HG03442 (cell line): ENCODE results near the gene ITPKB.
A peak's percentile ranks its signal among the peaks of the same experiment; 100 is the strongest.
"Not testable (repeated sequence)": the region's sequence is repeated elsewhere in the genome, so short reads cannot be mapped to it uniquely, and the experiment has no call there.

Experiments used
- ATAC-seq: cut with Tn5 transposase; IDR thresholded peaks from one replicate; pipeline ENCODE4 v1.9.1; 2021; ENCODE audit warnings: mild to moderate bottlenecking, moderate library complexity; ENCODE audit not compliant: unreplicated experiment

The ITPKB gene

DNA sequence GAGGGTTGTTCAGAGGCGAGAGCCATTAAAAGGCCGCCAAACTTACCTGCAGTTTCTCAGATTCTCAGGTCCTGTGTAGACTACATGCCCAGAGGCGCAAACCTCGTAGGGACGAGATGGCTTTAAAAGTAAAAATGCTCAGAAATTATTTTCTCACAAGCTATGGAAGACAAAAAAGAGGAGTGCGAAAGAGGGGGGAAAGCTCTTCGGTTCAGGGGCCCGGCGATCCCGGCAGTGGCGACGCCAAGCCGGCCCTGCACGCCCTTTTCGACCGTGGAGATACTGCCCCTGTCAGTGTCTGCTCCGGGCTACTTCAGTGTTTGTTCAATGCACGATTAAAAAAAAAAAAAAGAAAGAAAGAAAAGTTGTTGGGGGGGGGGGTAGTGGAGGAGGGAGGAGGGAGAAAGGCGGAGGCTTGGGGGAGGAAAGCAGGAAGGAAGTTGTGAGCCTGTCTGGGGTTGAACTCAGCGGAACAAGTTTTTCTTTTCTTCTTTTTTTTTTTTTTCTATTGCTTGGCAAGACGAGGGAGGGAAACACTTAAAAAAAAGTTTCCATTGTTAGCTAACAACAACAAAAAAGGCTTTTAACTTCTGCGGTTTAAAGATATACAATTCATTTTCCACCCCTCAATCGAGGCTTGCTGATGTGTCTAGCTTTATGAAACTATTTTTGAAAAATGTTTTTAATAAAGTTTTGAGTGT is at the start of gene ITPKB:
Gene ITPKB, minus strand, starts transcription at position 288 of the 701 bp plus-strand sequence. CDS start 1,824 bp downstream, outside the sequence.
- no peak for ATAC-seq

DNA sequence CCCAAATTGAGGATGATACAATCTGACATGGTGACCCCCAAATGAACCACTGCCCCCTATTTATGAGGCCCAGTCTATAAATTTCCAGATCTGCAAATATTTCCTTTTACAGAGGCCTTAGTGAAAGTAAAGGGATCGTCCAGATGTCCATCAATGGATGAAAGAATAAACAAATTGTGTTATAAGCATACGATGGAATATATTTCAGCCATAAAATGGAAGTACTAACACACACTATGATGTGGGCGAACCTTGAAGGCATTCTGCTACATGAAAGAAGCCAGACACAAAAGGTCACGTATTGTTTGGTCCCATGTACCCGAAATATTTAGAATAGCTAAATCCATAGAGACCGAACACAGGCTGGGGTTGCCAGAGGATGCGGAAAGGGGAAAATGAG is 48.6 kb upstream of the ITPKB start:
- ATAC-seq = no peak

GRCh38 chr1:226787071-226787470 is 48.0 kb upstream of the ITPKB start:
- no peak for ATAC-seq

GRCh38 chr1:226786550-226786949 is 47.5 kb upstream of the ITPKB start:
- ATAC-seq = peak; percentile 85

GRCh38 chr1:226785805-226786204 is 46.7 kb upstream of the ITPKB start:
- no peak for ATAC-seq

DNA sequence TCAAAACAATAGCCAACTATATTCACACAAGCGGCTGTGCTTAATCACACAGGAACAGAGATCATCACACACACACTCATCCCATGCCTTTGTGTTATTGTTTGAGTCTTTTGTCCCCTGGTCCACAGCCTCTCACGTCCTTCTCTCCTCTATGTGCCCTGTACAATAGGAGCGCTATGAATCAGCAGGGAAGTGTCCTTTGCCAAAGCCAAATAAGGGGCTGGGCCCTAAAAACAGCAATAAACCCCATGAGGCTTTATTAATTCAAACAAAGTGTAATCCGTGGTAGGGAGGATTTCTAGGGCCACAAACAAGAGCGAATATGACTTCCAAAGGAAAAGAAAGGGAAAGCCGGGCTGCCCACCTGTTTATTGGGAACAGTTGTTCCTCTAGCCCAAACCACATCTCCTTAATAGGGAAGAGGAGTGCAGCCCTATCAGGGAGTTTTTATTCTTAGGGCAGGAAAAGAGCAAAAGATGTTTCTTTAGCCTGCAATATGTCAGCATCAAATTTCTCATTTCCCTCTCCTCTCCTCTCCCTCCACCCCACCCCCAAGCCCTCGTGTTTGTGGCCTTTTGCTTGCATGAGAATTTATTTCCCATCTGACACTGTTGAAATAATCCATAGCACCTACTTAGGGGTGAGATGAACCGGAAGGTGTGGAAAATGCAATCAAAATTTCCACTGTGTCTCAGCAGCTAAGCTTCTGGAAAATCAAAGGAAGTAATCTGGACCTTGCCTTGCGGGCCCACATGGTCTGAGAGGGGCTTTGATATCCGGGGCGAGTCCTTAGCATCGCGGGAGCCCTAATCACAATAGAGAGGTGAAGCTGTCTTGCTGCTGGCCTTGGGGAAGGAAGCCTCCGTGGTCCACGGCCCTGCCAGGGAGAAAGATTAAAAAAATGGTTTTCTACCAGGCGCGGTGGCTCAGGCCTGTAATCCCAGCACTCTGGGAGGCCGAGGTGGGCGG is 45.3 kb upstream of the ITPKB start:
- no peak for ATAC-seq

DNA sequence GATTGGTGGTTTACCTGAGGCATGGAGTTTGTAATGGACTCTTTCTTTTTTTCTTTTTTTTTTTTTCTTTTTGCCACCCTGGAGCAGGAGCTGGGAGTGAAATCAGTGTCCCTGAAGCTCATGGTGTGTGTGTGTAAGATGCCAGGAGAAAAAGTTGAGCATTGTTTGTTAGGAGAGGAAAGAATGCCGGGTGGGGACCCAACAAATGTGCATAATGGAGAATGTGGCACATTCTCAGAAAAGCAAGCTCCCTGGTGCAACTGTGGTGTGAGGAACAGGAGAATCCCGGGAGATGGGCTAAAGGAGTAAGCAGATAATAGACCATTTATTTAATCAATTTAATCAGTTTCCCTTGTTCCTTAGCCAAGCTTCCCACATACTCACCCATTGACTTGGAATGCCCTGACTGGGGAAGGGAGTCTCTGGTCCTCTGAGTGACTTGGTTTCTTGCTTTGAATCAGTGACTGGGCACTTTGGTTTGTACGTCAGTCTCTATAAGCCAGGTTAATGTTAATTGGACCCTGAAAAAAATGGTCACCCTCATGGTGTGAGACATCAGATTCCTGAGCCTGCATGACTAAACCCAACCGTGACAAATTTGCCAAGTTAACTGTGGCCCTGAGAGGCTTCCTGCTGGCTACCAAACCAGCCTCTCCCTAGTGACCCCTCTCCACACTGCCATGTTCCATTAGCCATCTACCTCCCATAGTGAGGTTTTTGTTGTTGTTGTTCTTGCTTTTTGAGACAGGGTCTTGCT is 43.9 kb upstream of the ITPKB start:
- ATAC-seq = no peak

GRCh38 chr1:226781937-226782609 is 43.0 kb upstream of the ITPKB start:
- ATAC-seq = no peak

DNA sequence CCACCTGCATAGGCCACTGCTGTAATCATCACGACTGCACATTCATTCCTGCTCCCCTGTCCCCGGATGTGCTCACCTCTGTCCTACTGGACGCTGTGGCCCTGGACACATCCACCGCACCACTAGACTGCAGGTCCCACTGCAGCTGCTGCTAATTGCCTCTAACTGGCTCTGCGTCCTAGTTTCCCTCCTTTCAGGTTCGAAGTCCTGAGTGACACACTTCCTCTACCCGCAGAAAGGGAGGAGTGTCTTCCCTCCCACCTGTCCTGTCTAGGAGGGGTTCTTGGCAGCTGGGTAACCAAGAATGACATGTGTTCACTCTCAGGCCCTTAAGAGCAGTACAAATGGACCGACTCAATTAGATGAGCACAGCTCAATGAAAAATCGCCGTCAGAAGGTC is 40.5 kb upstream of the ITPKB start:
- ATAC-seq = no peak

GRCh38 chr1:226778657-226779058 is 39.6 kb upstream of the ITPKB start:
- ATAC-seq = no peak

DNA sequence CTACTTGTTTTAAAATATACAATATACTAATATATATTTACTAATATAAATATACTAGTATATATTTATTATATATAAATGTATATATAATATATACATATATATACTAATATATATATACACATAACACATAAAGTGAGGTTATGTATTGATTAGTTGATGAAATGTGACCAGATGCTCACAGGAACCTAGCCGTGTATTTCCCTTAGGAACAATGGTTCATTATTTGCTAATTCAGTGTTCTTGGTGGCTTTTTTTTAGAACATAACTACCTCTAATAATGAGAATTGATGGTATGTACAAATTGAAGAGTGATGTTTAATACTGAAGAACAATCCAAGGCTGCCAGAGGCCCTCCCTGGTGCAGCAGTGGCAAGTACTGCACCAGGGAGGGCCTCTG is 37.9 kb upstream of the ITPKB start:
- no peak for ATAC-seq

GRCh38 chr1:226776066-226776465 is 37.0 kb upstream of the ITPKB start:
- no peak for ATAC-seq

DNA sequence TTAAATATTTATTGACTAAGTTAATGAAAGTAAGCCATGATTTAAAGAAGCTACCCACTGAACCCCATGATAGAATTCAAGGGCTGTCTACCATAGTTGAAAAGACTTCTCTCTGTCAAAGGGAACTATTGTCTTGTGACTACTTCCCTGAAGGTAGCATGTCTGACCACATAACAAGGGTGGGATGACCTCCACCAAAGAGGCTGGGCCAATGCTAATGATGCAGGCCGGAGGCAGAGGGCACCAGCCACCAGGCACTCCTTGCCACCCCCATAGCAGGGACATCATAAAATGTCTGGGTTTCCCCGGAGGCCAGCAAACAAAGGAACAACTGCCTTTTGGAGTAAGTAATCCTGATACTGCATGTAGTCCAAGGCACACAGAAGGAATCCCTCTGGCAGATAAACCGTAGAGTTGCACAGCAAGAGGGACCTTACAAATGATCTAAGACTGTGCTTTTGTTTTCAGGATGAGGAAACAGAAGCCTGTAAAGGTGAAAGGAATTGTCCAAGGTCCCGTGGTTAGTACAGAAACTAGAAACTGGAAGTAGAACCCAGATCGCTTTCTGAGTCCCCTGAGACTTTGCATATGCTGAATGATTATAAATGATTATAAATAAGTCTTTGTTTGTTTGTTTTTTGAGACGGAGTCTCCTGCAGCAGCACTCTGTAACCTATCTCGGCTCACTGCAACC is 33.5 kb upstream of the ITPKB start:
- ATAC-seq = peak; percentile 74

DNA sequence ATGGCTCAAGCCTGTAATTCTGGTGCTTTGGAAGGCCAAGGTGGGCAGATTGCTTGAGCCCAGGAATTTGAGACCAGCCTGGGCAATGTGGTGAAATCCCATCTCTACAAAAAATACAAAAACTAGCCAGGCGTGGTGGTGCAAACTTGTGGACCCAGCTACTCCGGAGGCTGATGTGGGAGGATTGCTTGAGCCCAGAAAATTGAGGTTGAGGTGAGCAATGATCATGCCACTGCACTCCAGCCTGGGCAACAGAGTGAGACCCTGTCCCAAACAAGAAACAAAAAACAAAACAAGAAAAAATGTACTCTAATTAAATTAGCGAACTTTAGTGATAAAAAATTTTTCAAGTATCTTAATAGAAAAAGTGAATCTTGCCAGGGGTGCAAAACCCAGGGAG is 28.1 kb upstream of the ITPKB start:
- ATAC-seq = not testable (repeated sequence)

DNA sequence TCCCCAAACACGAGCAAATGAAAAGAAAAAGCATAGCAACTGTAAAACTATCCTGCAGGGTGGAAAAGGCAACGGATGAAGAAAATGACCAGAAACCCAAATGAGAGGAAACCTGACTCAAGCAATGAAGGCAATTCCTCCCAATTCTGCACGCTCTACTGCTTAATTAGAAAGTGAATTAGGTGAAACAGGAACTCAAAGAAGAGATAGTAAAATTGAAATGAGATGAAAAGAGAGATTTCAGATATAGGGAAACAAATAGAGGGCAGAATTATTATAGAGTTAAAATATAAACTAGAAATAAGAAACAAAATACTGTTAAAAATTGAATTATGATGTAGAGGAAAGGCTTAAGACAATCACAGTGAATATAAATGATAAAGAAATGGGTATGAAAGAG is 27.5 kb upstream of the ITPKB start:
- no peak for ATAC-seq

- peak; percentile 84 for ATAC-seq
These were observed 25.5 kb upstream of the ITPKB start for GRCh38 chr1:226764533-226764932.

DNA sequence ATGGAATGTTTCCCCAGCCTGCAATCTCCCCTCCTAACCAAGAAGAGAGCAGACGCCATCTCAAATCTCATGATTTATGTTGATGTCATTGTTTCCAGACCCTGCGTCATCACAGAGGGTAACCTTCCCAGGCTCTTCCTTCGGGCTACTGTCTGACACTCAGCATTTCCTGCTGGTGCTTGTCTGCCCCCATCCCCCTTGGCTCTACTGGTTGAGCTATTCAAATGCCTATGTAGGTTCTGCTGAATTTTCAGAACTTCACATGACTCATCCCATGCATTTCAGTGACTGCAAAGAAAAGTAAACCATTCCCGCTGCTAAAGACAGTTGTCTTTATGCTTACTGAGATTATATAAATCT is 24.8 kb upstream of the ITPKB start:
- ATAC-seq = no peak

- no peak for ATAC-seq
These were observed 24.2 kb upstream of the ITPKB start for GRCh38 chr1:226762988-226763904.

DNA sequence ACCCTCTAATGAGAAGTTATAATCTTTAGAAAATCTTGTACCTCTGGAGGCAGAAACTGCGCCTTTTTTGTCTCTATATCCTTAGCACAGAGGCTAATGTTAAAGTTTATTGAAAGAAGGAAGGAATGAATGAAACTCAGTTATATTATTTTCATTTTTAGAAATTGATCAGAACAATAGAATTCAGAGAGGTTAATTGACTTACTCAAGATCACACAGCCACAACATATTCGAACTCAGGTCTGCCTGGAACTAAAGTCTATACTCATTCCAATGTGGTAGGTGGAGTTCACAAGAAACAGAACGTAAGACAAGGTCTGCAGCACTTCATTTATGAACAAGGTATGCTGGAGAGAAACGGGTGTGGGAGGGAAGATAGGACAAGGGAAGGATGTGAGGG is 23.0 kb upstream of the ITPKB start:
- no peak for ATAC-seq
